GM10248 (cell line): ENCODE results near the gene CYP2C19.

Experiments
- CTCF ChIA-PET: fragments of 300-600 bp; sonication (Branson Sonifier 250); formaldehyde crosslinking; extraction: SDS; loops from one replicate; lab custom pipeline; 2021; ENCODE audit warnings: antibody characterized with exemption; lab: Yijun Ruan, JAX
- POLR2A ChIA-PET: fragments of 350-650 bp; sonication (Branson Sonifier 250); formaldehyde crosslinking; extraction: SDS; loops from one replicate; lab custom pipeline; 2020; ENCODE audit warnings: antibody characterized with exemption; lab: Yijun Ruan, JAX
- DNase-seq: peaks from one replicate; pipeline ENCODE4 v3.0.0; 2012; ENCODE audit errors: extremely low spot score
- TF ChIP-seq, protein P1 (sequence below): IDR thresholded peaks from 2 replicates; pipeline ENCODE4 v1.5.1; 2012; ENCODE audit warnings: mild to moderate bottlenecking, low read depth; ENCODE audit errors: extremely low read depth, missing control alignments, control extremely low read depth

Gene CYP2C19

GRCh38 chr10:94902080-94902479, 139.6 kb downstream of the CYP2C19 start:
- TF ChIP-seq, protein P1, sequence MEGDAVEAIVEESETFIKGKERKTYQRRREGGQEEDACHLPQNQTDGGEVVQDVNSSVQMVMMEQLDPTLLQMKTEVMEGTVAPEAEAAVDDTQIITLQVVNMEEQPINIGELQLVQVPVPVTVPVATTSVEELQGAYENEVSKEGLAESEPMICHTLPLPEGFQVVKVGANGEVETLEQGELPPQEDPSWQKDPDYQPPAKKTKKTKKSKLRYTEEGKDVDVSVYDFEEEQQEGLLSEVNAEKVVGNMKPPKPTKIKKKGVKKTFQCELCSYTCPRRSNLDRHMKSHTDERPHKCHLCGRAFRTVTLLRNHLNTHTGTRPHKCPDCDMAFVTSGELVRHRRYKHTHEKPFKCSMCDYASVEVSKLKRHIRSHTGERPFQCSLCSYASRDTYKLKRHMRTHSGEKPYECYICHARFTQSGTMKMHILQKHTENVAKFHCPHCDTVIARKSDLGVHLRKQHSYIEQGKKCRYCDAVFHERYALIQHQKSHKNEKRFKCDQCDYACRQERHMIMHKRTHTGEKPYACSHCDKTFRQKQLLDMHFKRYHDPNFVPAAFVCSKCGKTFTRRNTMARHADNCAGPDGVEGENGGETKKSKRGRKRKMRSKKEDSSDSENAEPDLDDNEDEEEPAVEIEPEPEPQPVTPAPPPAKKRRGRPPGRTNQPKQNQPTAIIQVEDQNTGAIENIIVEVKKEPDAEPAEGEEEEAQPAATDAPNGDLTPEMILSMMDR = no peak
- POLR2A ChIA-PET = no interaction called here
- DNase-seq = no peak
- CTCF ChIA-PET = no interaction called here

GRCh38 chr10:94902570-94902969, 140.1 kb downstream of the CYP2C19 start:
- ChIA-PET CTCF (no interaction called here), POLR2A (no interaction called here)
- TF ChIP-seq, protein P1 = no peak
- DNase-seq = no peak
